ENCODE results near the gene ALOXE3.
"Not testable (repeated sequence)": the region's sequence is repeated elsewhere in the genome, so short reads cannot be mapped to it uniquely, and the experiment has no call there.

Gene ALOXE3

GRCh38 chr17:8121681-8122421 lies 3.5 kb upstream of the ALOXE3 start:
- no peak for DNase-seq (ENCODE audit: low spot score)

GRCh38 chr17:8121407-8121680 lies 3.0 kb upstream of the ALOXE3 start:
- DNase-seq (ENCODE audit: low spot score), result no peak

- DNase-seq (ENCODE audit: low spot score), result peak; percentile 51
Measured at GRCh38 chr17:8120520-8121406, 2.4 kb upstream of the ALOXE3 start.

- DNase-seq (ENCODE audit: low spot score), result peak; percentile 92
Measured at GRCh38 chr17:8119581-8120519, 1.5 kb upstream of the ALOXE3 start.

- peak; percentile 91 for DNase-seq (ENCODE audit: low spot score)
Measured at GRCh38 chr17:8118769-8119580, 661 bp upstream of the ALOXE3 start.

GRCh38 chr17:8117367-8117979 lies 841 bp downstream of the ALOXE3 start:
- DNase-seq (ENCODE audit: low spot score), result no peak

GRCh38 chr17:8116776-8117175 lies 1.5 kb downstream of the ALOXE3 start:
- DNase-seq (ENCODE audit: low spot score), result no peak

- no peak for DNase-seq (ENCODE audit: low spot score)
Measured at GRCh38 chr17:8110907-8111306, 7.4 kb downstream of the ALOXE3 start.

GRCh38 chr17:8110456-8110804 lies 7.9 kb downstream of the ALOXE3 start:
- no peak for DNase-seq (ENCODE audit: low spot score)

GRCh38 chr17:8109661-8110455 lies 8.5 kb downstream of the ALOXE3 start:
- peak; percentile 73 for DNase-seq (ENCODE audit: low spot score)

GRCh38 chr17:8108972-8109660 lies 9.2 kb downstream of the ALOXE3 start:
- DNase-seq (ENCODE audit: low spot score), result no peak

GRCh38 chr17:8106980-8107379 lies 11.3 kb downstream of the ALOXE3 start:
- DNase-seq (ENCODE audit: low spot score), result not testable (repeated sequence)

GRCh38 chr17:8105957-8106398 lies 12.3 kb downstream of the ALOXE3 start:
- DNase-seq (ENCODE audit: low spot score), result no peak

- no peak for DNase-seq (ENCODE audit: low spot score)
Measured at GRCh38 chr17:8104911-8105310, 13.4 kb downstream of the ALOXE3 start.

GRCh38 chr17:8103549-8103948 lies 14.8 kb downstream of the ALOXE3 start:
- no peak for DNase-seq (ENCODE audit: low spot score)

- DNase-seq (ENCODE audit: low spot score), result no peak
Measured at GRCh38 chr17:8101721-8102120, 16.6 kb downstream of the ALOXE3 start.

GRCh38 chr17:8100763-8101162 lies 17.6 kb downstream of the ALOXE3 start:
- DNase-seq (ENCODE audit: low spot score), result no peak

- no peak for DNase-seq (ENCODE audit: low spot score)
Measured at GRCh38 chr17:8100111-8100510, 18.2 kb downstream of the ALOXE3 start.

GRCh38 chr17:8096541-8096940 lies 21.8 kb downstream of the ALOXE3 start:
- DNase-seq (ENCODE audit: low spot score), result no peak

- DNase-seq (ENCODE audit: low spot score), result no peak
Measured at GRCh38 chr17:8095361-8095760, 23.0 kb downstream of the ALOXE3 start.
